ENCODE data around the gene MCM3AP.

Gene MCM3AP

DNA sequence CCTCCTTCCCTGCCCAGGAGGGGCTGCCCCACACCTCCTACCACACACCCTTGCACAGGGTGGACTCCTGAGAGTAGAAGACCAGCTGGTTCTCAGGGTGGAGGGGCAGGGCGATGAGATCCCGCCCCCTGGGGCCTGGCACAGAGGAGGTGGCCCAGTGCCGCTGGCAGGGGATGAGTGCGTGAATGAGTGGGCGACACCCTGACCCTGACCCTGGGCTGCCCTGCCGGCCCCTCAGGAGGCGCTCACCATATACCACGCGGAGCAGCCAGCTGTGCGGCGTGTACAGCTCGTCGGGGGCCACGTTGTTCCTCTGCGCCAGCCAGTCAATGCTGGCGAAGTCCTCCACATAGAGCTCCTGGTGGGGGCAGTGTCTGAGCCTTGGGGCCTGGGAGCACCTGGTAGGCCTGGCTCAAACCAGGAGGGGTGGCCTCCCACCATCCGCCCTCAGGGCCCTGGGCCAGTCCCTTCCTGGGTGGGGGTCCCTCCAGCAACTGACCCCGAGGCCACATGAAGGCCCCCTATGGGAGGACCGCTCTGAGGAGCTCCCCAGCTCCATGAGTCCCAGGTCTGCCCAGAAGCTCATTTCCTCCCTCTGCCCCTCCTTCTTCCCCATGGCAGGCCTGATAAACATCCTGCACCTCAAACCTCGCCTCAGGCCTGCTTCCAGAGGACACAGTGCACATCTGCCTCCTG lies 69.8 kb downstream of the MCM3AP start:
- Mint-ChIP-seq H3K27me3 (ENCODE audit: low read depth, poor library complexity) (peaks cover 2% of the 10 kb centered on the region), H3K27ac (no peak overlapping the region), H3K4me1 (peaks cover 21% of the 10 kb centered on the region), H3K4me3 (no peak overlapping the region), H3K9me3 (no peaks in the 10 kb centered on the region), H3K36me3 (ENCODE audit: low read depth) (peaks cover 21% of the 10 kb centered on the region)
- TF ChIP-seq, protein P1, sequence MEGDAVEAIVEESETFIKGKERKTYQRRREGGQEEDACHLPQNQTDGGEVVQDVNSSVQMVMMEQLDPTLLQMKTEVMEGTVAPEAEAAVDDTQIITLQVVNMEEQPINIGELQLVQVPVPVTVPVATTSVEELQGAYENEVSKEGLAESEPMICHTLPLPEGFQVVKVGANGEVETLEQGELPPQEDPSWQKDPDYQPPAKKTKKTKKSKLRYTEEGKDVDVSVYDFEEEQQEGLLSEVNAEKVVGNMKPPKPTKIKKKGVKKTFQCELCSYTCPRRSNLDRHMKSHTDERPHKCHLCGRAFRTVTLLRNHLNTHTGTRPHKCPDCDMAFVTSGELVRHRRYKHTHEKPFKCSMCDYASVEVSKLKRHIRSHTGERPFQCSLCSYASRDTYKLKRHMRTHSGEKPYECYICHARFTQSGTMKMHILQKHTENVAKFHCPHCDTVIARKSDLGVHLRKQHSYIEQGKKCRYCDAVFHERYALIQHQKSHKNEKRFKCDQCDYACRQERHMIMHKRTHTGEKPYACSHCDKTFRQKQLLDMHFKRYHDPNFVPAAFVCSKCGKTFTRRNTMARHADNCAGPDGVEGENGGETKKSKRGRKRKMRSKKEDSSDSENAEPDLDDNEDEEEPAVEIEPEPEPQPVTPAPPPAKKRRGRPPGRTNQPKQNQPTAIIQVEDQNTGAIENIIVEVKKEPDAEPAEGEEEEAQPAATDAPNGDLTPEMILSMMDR (IDR thresholded peaks at IDR 0.05): no peak
- DNase-seq: no peak

DNA sequence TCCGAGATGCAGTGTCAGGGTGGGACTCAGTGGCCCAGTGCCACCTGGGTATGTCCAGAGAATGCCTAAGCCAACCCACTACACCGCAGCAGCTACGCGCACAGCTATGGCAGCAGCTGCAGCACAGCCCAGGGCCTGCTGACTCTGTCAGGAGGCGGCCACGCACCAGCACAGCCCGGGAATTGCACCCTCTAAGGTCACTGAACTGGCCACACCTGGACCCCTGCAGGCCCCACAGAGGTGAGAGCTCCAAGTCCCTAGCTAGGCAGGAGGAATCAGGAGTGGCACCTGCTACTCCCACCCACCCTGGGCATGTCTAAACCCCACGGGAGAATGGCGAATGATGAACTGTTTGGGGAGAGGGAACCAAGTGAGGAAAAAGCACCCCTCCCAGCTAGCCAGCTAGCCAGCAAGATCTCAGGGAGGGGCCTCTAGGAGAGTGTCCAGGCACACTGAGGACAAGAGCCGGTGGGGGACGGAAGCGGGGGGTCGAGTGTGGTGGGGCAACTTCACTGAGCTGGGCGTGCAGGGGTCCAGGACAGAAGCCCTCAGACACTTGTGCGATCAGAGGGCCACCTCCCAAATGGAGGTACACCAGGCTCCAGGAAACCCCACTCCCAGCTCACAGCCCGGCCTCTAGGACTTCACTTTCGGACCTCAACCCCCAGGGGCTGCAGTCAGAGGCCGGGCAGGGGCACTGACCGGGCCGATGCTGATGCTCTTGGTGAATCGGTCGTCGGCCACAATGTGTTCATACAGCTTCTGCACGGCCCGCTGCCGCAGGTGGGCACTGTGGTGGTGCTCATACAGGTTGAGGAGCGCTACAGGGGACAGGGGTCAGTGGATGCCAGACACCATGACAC lies 70.7 kb downstream of the MCM3AP start:
- DNase-seq: no peak
- no peaks in the 10 kb centered on the region for H3K9me3 Mint-ChIP-seq
- H3K27ac Mint-ChIP-seq: no peak overlapping the region
- TF ChIP-seq, protein P1 (IDR thresholded peaks at IDR 0.05): no peak
- no peaks in the 10 kb centered on the region for H3K27me3 Mint-ChIP-seq (ENCODE audit: low read depth, poor library complexity)
- H3K36me3 Mint-ChIP-seq (ENCODE audit: low read depth): peaks cover 16% of the 10 kb centered on the region
- H3K4me3 Mint-ChIP-seq: no peak overlapping the region
- peaks cover 13% of the 10 kb centered on the region for H3K4me1 Mint-ChIP-seq

DNA sequence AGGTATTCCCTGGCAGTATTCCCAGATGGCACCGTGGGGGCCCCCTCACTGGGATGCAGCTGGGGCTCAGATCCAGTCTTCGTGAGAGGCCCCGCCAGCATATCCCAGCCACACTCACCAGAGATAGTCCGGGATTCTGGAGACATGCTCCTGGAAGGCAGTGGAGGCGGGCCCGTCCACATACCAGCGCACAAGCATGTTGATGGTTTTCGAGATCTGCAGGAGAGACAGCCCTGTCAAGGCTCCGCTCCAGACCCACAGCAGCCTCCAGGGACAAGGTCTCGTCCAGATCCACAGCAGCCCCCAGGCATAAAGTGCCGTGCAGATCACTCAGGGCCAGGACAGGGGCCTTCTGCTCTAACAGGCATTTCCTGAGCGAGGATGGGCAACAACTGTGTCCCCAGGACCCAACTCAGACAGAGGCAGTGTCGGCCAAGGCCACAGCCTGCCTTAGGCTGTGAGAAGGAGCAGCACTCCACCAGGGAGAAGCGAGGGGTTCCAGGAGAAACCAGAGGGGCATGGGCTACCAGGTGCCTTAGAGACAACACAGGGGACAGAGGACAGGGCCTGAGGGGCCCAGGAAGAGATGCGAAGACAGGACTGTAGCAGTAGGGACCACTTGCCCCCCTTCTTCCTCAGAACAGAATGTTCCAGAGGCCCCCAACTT lies 71.7 kb downstream of the MCM3AP start:
- H3K27me3 Mint-ChIP-seq (ENCODE audit: low read depth, poor library complexity): no peaks in the 10 kb centered on the region
- H3K4me1 Mint-ChIP-seq: peaks cover 7% of the 10 kb centered on the region
- DNase-seq: no peak
- TF ChIP-seq, protein P1 (IDR thresholded peaks at IDR 0.05): no peak
- peak overlapping the region; percentile 68 for H3K27ac Mint-ChIP-seq
- peaks cover 11% of the 10 kb centered on the region for H3K36me3 Mint-ChIP-seq (ENCODE audit: low read depth)
- H3K4me3 Mint-ChIP-seq: no peak overlapping the region
- no peaks in the 10 kb centered on the region for H3K9me3 Mint-ChIP-seq

DNA sequence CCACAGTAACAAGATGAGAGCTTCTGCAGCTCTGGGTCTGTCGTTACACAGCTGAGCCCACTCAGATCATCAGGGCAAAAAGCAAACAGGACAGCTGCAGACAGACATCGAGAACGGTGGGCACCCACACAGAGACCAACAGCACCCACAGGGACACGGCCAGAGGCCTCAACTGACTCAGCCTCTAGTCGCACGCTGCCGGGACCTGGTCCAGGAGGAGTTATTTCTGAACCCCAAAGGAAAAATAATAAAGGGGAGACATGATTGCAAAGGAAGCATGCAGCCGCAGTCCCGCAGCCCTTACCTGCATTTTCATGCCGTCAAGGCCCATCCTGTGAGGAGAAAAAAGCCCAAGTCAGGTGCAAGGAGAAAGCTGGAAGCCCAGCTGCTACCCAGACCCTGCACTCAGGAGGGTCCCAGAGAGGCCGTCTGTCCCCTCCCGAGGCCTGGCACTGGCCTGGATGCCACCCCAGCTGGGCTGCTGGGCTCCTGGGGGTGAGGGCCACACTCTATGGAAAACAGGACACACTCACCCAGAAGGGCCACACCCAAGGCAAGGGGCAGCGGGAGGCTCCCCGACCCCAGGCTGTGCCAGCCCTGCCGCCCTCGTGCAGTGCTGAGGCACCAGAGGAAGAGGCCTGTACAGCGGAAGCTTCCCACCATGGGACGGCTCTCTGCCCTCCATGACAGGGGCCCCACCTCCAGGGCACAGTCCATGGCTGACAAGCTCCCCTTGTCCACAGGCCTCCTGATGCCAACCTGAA lies 72.5 kb downstream of the MCM3AP start:
- Mint-ChIP-seq H3K4me3 (no peak overlapping the region), H3K27ac (no peak overlapping the region), H3K27me3 (ENCODE audit: low read depth, poor library complexity) (peaks cover under 1% of the 10 kb centered on the region), H3K9me3 (no peaks in the 10 kb centered on the region), H3K4me1 (peaks cover 6% of the 10 kb centered on the region), H3K36me3 (ENCODE audit: low read depth) (peaks cover 11% of the 10 kb centered on the region)
- DNase-seq: no peak
- TF ChIP-seq, protein P1 (IDR thresholded peaks at IDR 0.05): no peak

DNA sequence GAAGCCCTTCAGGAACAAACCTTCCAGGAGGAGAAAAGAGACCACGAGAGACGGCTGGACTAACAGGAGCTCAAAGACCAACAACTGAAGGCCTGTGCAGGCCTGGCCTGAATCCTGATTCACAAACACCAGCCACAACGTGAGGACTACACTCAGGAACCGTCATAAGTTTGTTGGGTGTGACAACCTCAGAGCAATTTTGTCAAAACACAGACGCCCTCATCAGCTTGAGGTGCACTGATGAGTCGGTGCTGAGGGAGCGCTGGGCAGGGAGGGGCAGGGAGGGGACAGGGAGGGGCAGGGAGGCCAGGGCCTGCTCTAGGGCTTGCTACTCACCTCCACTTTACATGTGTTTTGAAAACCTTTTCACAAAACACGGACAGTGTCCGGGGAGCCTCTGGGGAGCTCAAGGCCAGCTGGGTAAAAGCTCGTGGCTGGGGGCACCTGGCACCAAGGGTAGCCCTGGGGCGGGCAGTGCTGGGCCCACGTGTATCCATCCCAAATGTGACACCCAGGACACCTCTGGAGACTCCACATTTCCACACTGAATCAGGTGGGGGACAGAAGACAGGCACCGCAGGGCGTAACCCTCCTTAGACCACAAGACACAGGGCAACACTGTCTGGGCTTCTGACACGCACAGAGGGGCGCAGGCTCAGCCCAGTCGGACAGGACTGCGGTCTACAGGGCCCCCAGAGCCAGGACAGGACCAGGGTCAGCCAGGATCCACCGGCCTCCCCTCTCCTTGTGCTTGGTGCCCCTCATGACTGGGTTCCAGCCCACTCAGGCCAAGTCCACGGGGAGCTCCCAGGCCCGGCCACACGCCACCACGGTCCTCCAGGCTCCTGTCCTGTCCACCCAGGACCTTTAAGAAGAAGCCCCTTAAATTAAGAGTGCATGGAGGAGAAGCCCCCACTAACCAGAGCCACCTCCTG lies 73.4 kb downstream of the MCM3AP start:
- Mint-ChIP-seq H3K4me1 (no peaks in the 10 kb centered on the region), H3K36me3 (ENCODE audit: low read depth) (peaks cover 15% of the 10 kb centered on the region), H3K9me3 (no peaks in the 10 kb centered on the region), H3K27me3 (ENCODE audit: low read depth, poor library complexity) (peaks cover 3% of the 10 kb centered on the region), H3K4me3 (no peak overlapping the region), H3K27ac (peak overlapping the region; percentile 96)
- TF ChIP-seq, protein P1 (IDR thresholded peaks at IDR 0.05): no peak
- no peak for DNase-seq

Data from nephron progenitor cell (in vitro differentiated cells).